GM21619 (cell line): ENCODE measurements around the gene ASCL5.
"Not testable (repeated sequence)": the region's sequence is repeated elsewhere in the genome, so short reads cannot be mapped to it uniquely, and the experiment has no call there.

ENCODE experiments used
- ATAC-seq: cut with Tn5 transposase; IDR thresholded peaks from one replicate; pipeline ENCODE4 v1.9.1; 2021; ENCODE audit not compliant: unreplicated experiment

The ASCL5 gene

GRCh38 chr1:201126832-201127754 is at the start of gene ASCL5:
Gene ASCL5, minus strand, starts transcription at chr1:201127184. Its CDS starts 11,812 bp downstream, at chr1:201115372.
- ATAC-seq: no peak

- no peak for ATAC-seq
These were observed 49.0 kb upstream of the ASCL5 start for GRCh38 chr1:201175820-201176500.

- ATAC-seq: no peak
These were observed 46.8 kb upstream of the ASCL5 start for GRCh38 chr1:201173736-201174135.

- no peak for ATAC-seq
These were observed 46.1 kb upstream of the ASCL5 start for GRCh38 chr1:201172999-201173610.

GRCh38 chr1:201172326-201172725 is 45.3 kb upstream of the ASCL5 start:
- ATAC-seq: no peak

- peak; percentile 29 for ATAC-seq
These were observed 44.4 kb upstream of the ASCL5 start for GRCh38 chr1:201171063-201172036.

- peak; percentile 93 for ATAC-seq
These were observed 43.6 kb upstream of the ASCL5 start for GRCh38 chr1:201170533-201171062.

GRCh38 chr1:201169971-201170532 is 43.1 kb upstream of the ASCL5 start:
- ATAC-seq: no peak

GRCh38 chr1:201169203-201169602 is 42.2 kb upstream of the ASCL5 start:
- no peak for ATAC-seq

GRCh38 chr1:201167041-201167991 is 40.3 kb upstream of the ASCL5 start:
- no peak for ATAC-seq

GRCh38 chr1:201164645-201165044 is 37.7 kb upstream of the ASCL5 start:
- ATAC-seq: no peak

GRCh38 chr1:201163707-201164106 is 36.7 kb upstream of the ASCL5 start:
- no peak for ATAC-seq

- not testable (repeated sequence) for ATAC-seq
These were observed 36.1 kb upstream of the ASCL5 start for GRCh38 chr1:201163036-201163435.

- ATAC-seq: no peak
These were observed 31.0 kb upstream of the ASCL5 start for GRCh38 chr1:201157949-201158348.

GRCh38 chr1:201156819-201157218 is 29.8 kb upstream of the ASCL5 start:
- ATAC-seq: no peak

GRCh38 chr1:201156346-201156745 is 29.4 kb upstream of the ASCL5 start:
- ATAC-seq: no peak

- no peak for ATAC-seq
These were observed 28.4 kb upstream of the ASCL5 start for GRCh38 chr1:201155354-201155753.

- ATAC-seq: peak; percentile 98
These were observed 27.6 kb upstream of the ASCL5 start, which contains the start of gene TMEM9 for GRCh38 chr1:201154389-201155165. Gene TMEM9, minus strand, starts transcription at chr1:201154474. Its CDS starts 551 bp downstream, at chr1:201153923.
